Heart left ventricle (tissue), 13 donors: ENCODE data around the gene ERCC2.

Source experiments
- CTCF ChIP-seq, 12 donors: fragments of 200-600 bp; sonication (generic) in 4 of 12; IDR thresholded peaks; one replicate each; pipeline versions ENCODE4 v1.5.0 to v1.8.0; 2018 to 2022; ENCODE audit warnings: antibody characterized with exemption in 12 of 12, mild to moderate bottlenecking in 5 of 12
- POLR2A ChIP-seq, 2 donors: fragments of 450-650 bp; IDR thresholded peaks; one replicate each; pipeline ENCODE4 v1.6.1; 2017; ENCODE audit warnings: antibody characterized with exemption in 2 of 2, mild to moderate bottlenecking in 2 of 2, moderate library complexity in 2 of 2
- donor health status: ischemic (EF 13 %, LVEDD 7.1; RV severe dilation, severe dysfunction).
- donor health status: DM: no; HTN: yes; CAD: no.
- donor health status: DM: no; HTN: no; CAD: no.
- donor health status: ischemic (EF 25% LVEDD 6.9; RV normal size, moderate dysfunction).
- donor health status: ischemic (EF 25% LVEDD 5.7; RV mildly dilated, moderate dysfunction).
- donor health status: ischemic (EF 35%, LVEDD 5.7; RV mildly dilated, moderate dysfunction).
- donor health status: nonischemic (EF 11% LVEDD 7.7; RV severe dilation, severe dysfunction).
- donor health status: DM: yes; HTN: yes; CAD: no.
- donor health status: PGD.
- donor health status: ischemic (EF 29% LVEDD 5.4; RV normal size, mild dysfunction).
- donor health status: nonischemic (EF 23%, LVEDD 6.1; RV moderate dilation, normal function).

DNA sequence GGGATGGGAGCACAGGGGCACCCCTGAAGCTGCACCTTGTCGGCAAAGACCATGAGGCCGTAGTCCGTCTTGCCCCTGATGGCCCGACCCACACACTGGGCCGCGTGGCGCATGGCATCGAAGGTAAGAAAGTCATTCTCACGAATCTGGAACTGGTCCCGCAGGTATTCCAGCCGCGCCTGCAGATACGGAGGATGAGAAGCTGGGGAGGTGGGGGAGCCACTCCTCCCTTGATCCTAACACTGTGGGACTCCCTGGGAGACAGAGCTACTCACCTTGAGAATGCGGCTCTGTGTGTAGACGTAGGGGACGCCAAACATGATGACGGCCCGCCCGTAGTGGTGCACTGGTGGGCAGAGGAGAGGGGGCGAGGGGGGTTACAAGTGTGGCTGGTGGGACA is 17.9 kb downstream of the ERCC2 start:
- TF ChIP-seq POLR2A (IDR thresholded peaks at IDR 0.05) (no peak), CTCF (IDR thresholded peaks at IDR 0.05) (no peak)
